ENCODE data around the gene ALKBH7. TPM values are rescaled to one million over a fixed set of nuclear protein-coding genes. Genes with fewer than 3 reads are reported as not detected.
"Not testable (repeated sequence)": the region's sequence is repeated elsewhere in the genome, so short reads cannot be mapped to it uniquely, and the experiment has no call there.

Gene ALKBH7
- 10 to 100 TPM; 39.5 to 42.4 TPM for total RNA-seq

GRCh38 chr19:6372594-6373095 lies at the start of gene ALKBH7:
Gene ALKBH7, plus strand, starts transcription at chr19:6372794. Its CDS starts 27 bp downstream, at chr19:6372821.
- Mint-ChIP-seq H3K4me3 (peak within 1 kb of the TSS; percentile 89), H3K27ac (peak within 1 kb of the TSS; percentile 94), H3K27me3 (ENCODE audit: low read depth) (no peaks in the 10 kb centered on the region), H3K9me3 (no peaks in the 10 kb centered on the region), H3K4me1 (ENCODE audit: low read depth) (peaks cover 18% of the 10 kb centered on the region), H3K36me3 (ENCODE audit: low read depth) (peaks cover 5% of the 10 kb centered on the region)
- CTCF ChIA-PET = interaction anchor here (0.5 to 1.4 kb wide), 4 partner anchors 10 to 627 kb away, joined by 3 to 4 read pairs (median 4); no protein-coding TSS in a partner anchor
- DNase-seq = peak; percentile 99
- intact Hi-C loops (cut with micrococcal nuclease) = loop anchor here (1.0 to 5.0 kb wide), 8 partner anchors 11 to 468 kb away; partner anchors contain the start of genes CLPP, GTF2F1, SH2D3A and TUBB4A

GRCh38 chr19:6324757-6325156 lies 47.8 kb upstream of the ALKBH7 start:
- Mint-ChIP-seq H3K27ac (no peak overlapping the region), H3K4me1 (ENCODE audit: low read depth) (no peaks in the 10 kb centered on the region), H3K9me3 (no peaks in the 10 kb centered on the region), H3K4me3 (no peak overlapping the region), H3K27me3 (ENCODE audit: low read depth) (no peaks in the 10 kb centered on the region), H3K36me3 (ENCODE audit: low read depth) (no peaks in the 10 kb centered on the region)
- CTCF ChIA-PET = no interaction called here
- DNase-seq = no peak
- intact Hi-C loops (cut with micrococcal nuclease) = no loop called here

DNA sequence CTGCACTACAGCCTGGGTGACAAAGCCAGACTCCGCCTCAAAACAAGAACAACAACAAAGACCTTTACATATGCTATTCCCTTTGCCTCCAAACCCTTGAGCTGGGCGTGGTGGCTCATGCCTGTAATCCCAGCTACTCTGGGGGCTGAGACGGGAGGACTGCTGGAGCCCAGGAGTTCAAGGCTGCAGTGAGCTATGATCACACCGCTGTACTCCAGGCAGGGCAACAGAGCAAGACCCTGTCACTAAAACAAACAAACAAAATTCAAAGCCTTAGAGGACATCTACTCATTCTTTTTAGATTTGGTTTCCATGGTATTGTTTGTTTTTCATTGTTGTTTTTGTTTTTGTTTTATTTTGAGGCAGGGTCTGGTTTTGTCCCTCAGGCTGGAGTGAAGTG lies 47.0 kb upstream of the ALKBH7 start:
- no peak for DNase-seq
- no peak overlapping the region for H3K4me3 Mint-ChIP-seq
- CTCF ChIA-PET = interaction anchor here (1.3 kb wide), 1 partner anchor 12 kb away, joined by 4 read pairs; no protein-coding TSS in a partner anchor
- no peaks in the 10 kb centered on the region for H3K36me3 Mint-ChIP-seq (ENCODE audit: low read depth)
- H3K4me1 Mint-ChIP-seq (ENCODE audit: low read depth) = no peaks in the 10 kb centered on the region
- no peak overlapping the region for H3K27ac Mint-ChIP-seq
- no peaks in the 10 kb centered on the region for H3K27me3 Mint-ChIP-seq (ENCODE audit: low read depth)
- intact Hi-C loops (cut with micrococcal nuclease) = no loop called here
- H3K9me3 Mint-ChIP-seq = no peaks in the 10 kb centered on the region

DNA sequence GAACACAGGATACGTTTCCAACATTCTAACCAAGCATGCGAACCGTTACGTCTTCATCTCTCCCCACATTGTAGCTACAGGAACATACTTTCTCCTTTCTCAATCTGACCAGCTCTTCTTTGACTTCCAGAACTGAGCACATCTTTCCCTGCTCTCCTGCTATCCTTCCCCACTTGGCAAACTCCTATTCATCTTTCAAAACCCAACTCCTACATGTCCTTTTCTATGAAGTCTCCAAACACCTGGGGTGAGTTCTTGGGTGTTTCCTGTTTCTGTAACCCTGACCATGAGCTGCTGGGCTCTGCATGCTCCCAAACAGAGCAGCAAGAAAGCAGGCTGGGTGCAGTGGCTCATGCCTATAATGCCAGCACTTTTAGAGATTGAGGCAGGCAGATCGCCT lies 45.8 kb upstream of the ALKBH7 start:
- Mint-ChIP-seq H3K27ac (no peak overlapping the region), H3K4me3 (no peak overlapping the region), H3K36me3 (ENCODE audit: low read depth) (no peaks in the 10 kb centered on the region), H3K9me3 (no peaks in the 10 kb centered on the region), H3K4me1 (ENCODE audit: low read depth) (no peaks in the 10 kb centered on the region), H3K27me3 (ENCODE audit: low read depth) (no peaks in the 10 kb centered on the region)
- no peak for DNase-seq
- CTCF ChIA-PET = interaction anchor here (0.7 to 1.3 kb wide), 2 partner anchors 14 to 160 kb away, joined by 3 to 4 read pairs; no protein-coding TSS in a partner anchor
- intact Hi-C loops (cut with micrococcal nuclease) = no loop called here

DNA sequence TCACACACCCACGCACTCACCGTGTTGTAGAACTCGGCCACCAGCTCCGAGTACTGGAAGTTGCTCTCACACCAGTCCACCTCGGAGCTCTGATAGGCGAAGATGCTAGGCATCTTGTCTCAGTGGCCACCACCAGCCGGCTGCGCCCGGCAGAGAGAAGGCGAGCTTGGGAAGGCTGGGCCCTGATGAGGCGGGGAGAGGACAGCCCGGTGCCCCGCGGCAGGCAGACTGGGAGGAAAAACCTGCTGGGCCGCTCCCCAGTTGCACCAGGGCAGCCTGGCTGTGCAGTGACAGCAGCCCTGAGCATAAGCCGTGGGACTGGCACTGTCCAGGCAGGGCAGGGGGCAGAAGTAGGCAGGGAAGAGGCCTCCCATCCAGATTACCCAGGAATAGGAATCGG lies 39.2 kb upstream of the ALKBH7 start, which contains the start of gene ACER1:
Gene ACER1 (minus strand): TSS at position 174 of the 400 bp plus-strand sequence. CDS start 61 bp downstream, at position 113.
- CTCF ChIA-PET = interaction anchor here (0.6 kb wide), 1 partner anchor 29 kb away, joined by 5 read pairs; no protein-coding TSS in a partner anchor
- Mint-ChIP-seq H3K36me3 (ENCODE audit: low read depth) (no peaks in the 10 kb centered on the region), H3K9me3 (no peaks in the 10 kb centered on the region), H3K4me3 (no peak within 1 kb of the TSS), H3K27ac (no peak within 1 kb of the TSS), H3K27me3 (ENCODE audit: low read depth) (no peaks in the 10 kb centered on the region), H3K4me1 (ENCODE audit: low read depth) (no peaks in the 10 kb centered on the region)
- intact Hi-C loops (cut with micrococcal nuclease) = no loop called here
- DNase-seq = no peak

GRCh38 chr19:6334490-6335285 lies 37.9 kb upstream of the ALKBH7 start:
- intact Hi-C loops (cut with micrococcal nuclease) = no loop called here
- CTCF ChIA-PET = interaction anchor here (1.0 kb wide), 1 partner anchor 168 kb away, joined by 3 read pairs; no protein-coding TSS in a partner anchor
- Mint-ChIP-seq H3K27ac (no peak overlapping the region), H3K4me1 (ENCODE audit: low read depth) (no peaks in the 10 kb centered on the region), H3K9me3 (no peaks in the 10 kb centered on the region), H3K27me3 (ENCODE audit: low read depth) (no peaks in the 10 kb centered on the region), H3K36me3 (ENCODE audit: low read depth) (no peaks in the 10 kb centered on the region), H3K4me3 (no peak overlapping the region)
- no peak for DNase-seq

DNA sequence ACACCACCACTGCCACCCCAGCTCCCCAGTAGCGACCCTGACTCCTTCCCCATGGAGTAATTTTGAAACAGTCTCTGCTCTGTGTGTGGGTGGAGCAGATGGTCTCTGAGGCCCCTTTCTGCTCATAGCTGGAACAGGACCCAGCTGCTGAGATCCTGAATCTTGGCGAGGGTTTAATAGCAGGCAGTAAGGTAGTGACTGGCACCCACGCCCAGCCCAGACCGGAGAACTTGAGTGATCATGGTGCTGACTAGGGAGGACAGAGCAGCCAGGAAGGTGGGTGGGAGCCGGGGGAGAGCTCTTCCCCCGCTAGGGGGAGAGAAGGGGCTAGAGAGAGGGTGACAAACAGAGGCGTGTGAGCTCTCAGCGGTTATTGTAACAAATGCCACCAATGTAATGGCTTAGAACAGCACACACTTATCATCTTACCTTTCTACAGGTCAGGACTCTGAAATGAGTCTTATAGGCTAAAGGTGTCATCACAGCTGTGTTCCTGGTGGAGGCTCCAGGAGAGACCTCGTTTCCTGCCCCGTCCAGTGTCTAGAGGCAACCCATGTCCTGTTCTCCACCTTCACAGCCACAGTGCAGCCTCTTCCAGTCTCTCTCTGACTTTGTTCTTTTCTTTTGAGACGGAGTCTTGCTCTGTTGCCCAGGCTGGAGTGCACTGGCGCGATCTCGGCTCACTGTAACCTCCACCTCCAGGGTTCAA lies 31.9 kb upstream of the ALKBH7 start:
- Mint-ChIP-seq H3K27ac (no peak overlapping the region), H3K9me3 (no peaks in the 10 kb centered on the region), H3K27me3 (ENCODE audit: low read depth) (no peaks in the 10 kb centered on the region), H3K4me3 (no peak overlapping the region), H3K36me3 (ENCODE audit: low read depth) (peaks cover 2% of the 10 kb centered on the region), H3K4me1 (ENCODE audit: low read depth) (peaks cover 6% of the 10 kb centered on the region)
- CTCF ChIA-PET = interaction anchor here (1.0 kb wide), 1 partner anchor 123 kb away, joined by 3 read pairs; no protein-coding TSS in a partner anchor
- intact Hi-C loops (cut with micrococcal nuclease) = no loop called here
- no peak for DNase-seq

- intact Hi-C loops (cut with micrococcal nuclease) = no loop called here
- CTCF ChIA-PET = no interaction called here
- H3K27me3 Mint-ChIP-seq (ENCODE audit: low read depth) = no peaks in the 10 kb centered on the region
- no peak overlapping the region for H3K27ac Mint-ChIP-seq
- H3K4me3 Mint-ChIP-seq = no peak overlapping the region
- peaks cover 6% of the 10 kb centered on the region for H3K4me1 Mint-ChIP-seq (ENCODE audit: low read depth)
- DNase-seq = no peak
- H3K9me3 Mint-ChIP-seq = no peaks in the 10 kb centered on the region
- H3K36me3 Mint-ChIP-seq (ENCODE audit: low read depth) = peaks cover 2% of the 10 kb centered on the region
Observed at GRCh38 chr19:6343462-6343861, 29.1 kb upstream of the ALKBH7 start.

DNA sequence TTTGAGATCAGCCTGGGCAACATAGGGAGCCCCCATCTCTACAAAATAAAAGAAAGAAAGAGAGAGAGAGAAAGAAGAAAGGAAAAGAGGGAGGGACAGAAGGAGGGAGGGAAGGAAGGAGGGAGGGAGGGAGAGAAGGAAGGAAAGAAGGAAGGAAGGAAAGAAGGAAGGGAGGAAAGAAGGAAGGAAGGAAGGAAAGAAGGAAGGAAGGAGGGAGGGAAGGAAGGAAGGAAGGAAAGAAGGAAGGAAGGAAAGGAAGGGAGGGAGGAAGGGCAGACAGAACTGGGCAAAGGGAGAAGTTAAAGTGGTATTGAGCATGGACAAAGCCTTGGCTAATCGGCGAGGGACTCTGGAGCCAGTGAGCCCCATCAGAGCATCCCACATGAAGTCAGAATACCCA lies 23.3 kb upstream of the ALKBH7 start:
- H3K36me3 Mint-ChIP-seq (ENCODE audit: low read depth); H3K9me3 Mint-ChIP-seq; DNase-seq; H3K27ac Mint-ChIP-seq; CTCF ChIA-PET; H3K27me3 Mint-ChIP-seq (ENCODE audit: low read depth); H3K4me3 Mint-ChIP-seq; H3K4me1 Mint-ChIP-seq (ENCODE audit: low read depth); intact Hi-C loops (cut with micrococcal nuclease): not testable (repeated sequence)

GRCh38 chr19:6350688-6351087 lies 21.9 kb upstream of the ALKBH7 start:
- Mint-ChIP-seq H3K4me3 (no peak overlapping the region), H3K27me3 (ENCODE audit: low read depth) (no peaks in the 10 kb centered on the region), H3K36me3 (ENCODE audit: low read depth) (no peaks in the 10 kb centered on the region), H3K4me1 (ENCODE audit: low read depth) (no peaks in the 10 kb centered on the region), H3K27ac (no peak overlapping the region), H3K9me3 (no peaks in the 10 kb centered on the region)
- intact Hi-C loops (cut with micrococcal nuclease) = no loop called here
- no peak for DNase-seq
- CTCF ChIA-PET = interaction anchor here (1.0 kb wide), 1 partner anchor 165 kb away, joined by 3 read pairs; no protein-coding TSS in a partner anchor

- H3K4me3 Mint-ChIP-seq = no peak overlapping the region
- CTCF ChIA-PET = interaction anchor here (0.6 to 1.0 kb wide), 2 partner anchors 8 to 186 kb away, joined by 7 read pairs; partner anchors contain the start of gene CLPP
- no peak overlapping the region for H3K27ac Mint-ChIP-seq
- no peak for DNase-seq
- H3K9me3 Mint-ChIP-seq = no peaks in the 10 kb centered on the region
- no peaks in the 10 kb centered on the region for H3K36me3 Mint-ChIP-seq (ENCODE audit: low read depth)
- H3K27me3 Mint-ChIP-seq (ENCODE audit: low read depth) = no peaks in the 10 kb centered on the region
- H3K4me1 Mint-ChIP-seq (ENCODE audit: low read depth) = no peaks in the 10 kb centered on the region
- intact Hi-C loops (cut with micrococcal nuclease) = no loop called here
Observed at GRCh38 chr19:6352381-6353165, 20.0 kb upstream of the ALKBH7 start.

All from activated naive CD4-positive, alpha-beta T cell treated with anti-CD3 and anti-CD28 coated beads for 36 hours (primary cell).